Fibroblast of mammary gland (primary cell): ENCODE data around the gene RNF19B.

Experiments
- DNase-seq: peaks from one replicate; pipeline ENCODE4 v3.0.0-alpha.2; 2010; ENCODE audit warnings: low read depth
- H3K4me3 ChIP-seq: 2 replicates; pipeline ENCODE4 v1.5.1; 2011; ENCODE audit warnings: low read depth, mild to moderate bottlenecking, low read length, moderate library complexity; ENCODE audit not compliant: control insufficient read depth
- CTCF ChIP-seq: conservative IDR thresholded peaks from 2 replicates; pipeline ENCODE4 v1.5.1; 2011; ENCODE audit warnings: low read depth, low read length, inconsistent platforms; ENCODE audit not compliant: control insufficient read depth, insufficient read depth

The RNF19B gene

GRCh38 chr1:32933742-32934322 is 30.8 kb downstream of the RNF19B start:
- no peak overlapping the region for H3K4me3 ChIP-seq
- DNase-seq: no peak
- no peak for TF ChIP-seq CTCF

GRCh38 chr1:32931760-32932159 is 32.8 kb downstream of the RNF19B start:
- DNase-seq: no peak
- TF ChIP-seq CTCF: no peak
- H3K4me3 ChIP-seq: no peak overlapping the region

GRCh38 chr1:32929366-32929765 is 35.2 kb downstream of the RNF19B start:
- no peak for DNase-seq
- no peak overlapping the region for H3K4me3 ChIP-seq
- TF ChIP-seq CTCF: no peak

GRCh38 chr1:32928715-32929114 is 35.9 kb downstream of the RNF19B start:
- no peak overlapping the region for H3K4me3 ChIP-seq
- no peak for TF ChIP-seq CTCF
- DNase-seq: peak; percentile 18

GRCh38 chr1:32928285-32928684 is 36.3 kb downstream of the RNF19B start:
- H3K4me3 ChIP-seq: no peak overlapping the region
- TF ChIP-seq CTCF: no peak

GRCh38 chr1:32927441-32927840 is 37.2 kb downstream of the RNF19B start:
- no peak overlapping the region for H3K4me3 ChIP-seq
- DNase-seq: no peak
- TF ChIP-seq CTCF: no peak

More at GRCh38 chr1:32928285-32928684, 36.3 kb downstream of the RNF19B start:
- DNase-seq: no peak

- TF ChIP-seq CTCF: no peak
- DNase-seq: no peak
- no peak overlapping the region for H3K4me3 ChIP-seq
Measured at GRCh38 chr1:32926562-32926961, 38.0 kb downstream of the RNF19B start.
